HCT116 (cell line): ENCODE results near the gene SAE1. TPM values are rescaled to one million over a fixed set of nuclear protein-coding genes. Genes with fewer than 3 reads are reported as not detected.

Experiments
- ATAC-seq: fragments of 200-7000 bp; cut with Tn5 transposase; 2 replicates; pipeline ENCODE4 v1.9.1; 2020; ENCODE audit warnings: mild to moderate bottlenecking, moderate library complexity
- BruUV-seq: library from RNA; stranded (reverse); fragments of 400-500 nt; replicated peaks from 2 replicates; lab custom pipeline; 2021; lab: Mats Ljungman, UMichigan
- CTCF ChIA-PET: fragments of 300-600 bp; sonication (Branson Sonifier 250); formaldehyde crosslinking; loops from one replicate; lab custom pipeline; 2021; ENCODE audit warnings: antibody characterized with exemption; lab: Charles Lee
- POLR2A ChIA-PET: fragments of 300-600, 350-600 bp; sonication (Branson Sonifier 250); formaldehyde crosslinking; loops from one replicate; lab custom pipeline; 2021; ENCODE audit warnings: antibody characterized with exemption; lab: Charles Lee
- RAD21 ChIA-PET, 2 experiments: fragments of 300-600 bp; sonication (Branson Sonifier 250); formaldehyde crosslinking; loops; one replicate each; lab custom pipeline; 2023; ENCODE audit warnings: low total read pairs in 2 of 2; ENCODE audit not compliant: uncharacterized antibody in 2 of 2, unreplicated experiment in 2 of 2, low non-redundant PET in 1 of 2; lab: Charles Lee
- DNase-seq: peaks from one replicate; pipeline ENCODE4 v3.0.0-alpha.2; 2010; ENCODE audit warnings: low read depth, low spot score
- H2AFZ ChIP-seq: fragments of 200-600 bp; shearing (Covaris generic), sonication (generic); 2 replicates; pipeline ENCODE4 v1.6.1; 2017; ENCODE audit warnings: low read depth, mixed run types, mixed read lengths, antibody characterized with exemption, low read length; ENCODE audit not compliant: poor library complexity, severe bottlenecking
- H3K27ac ChIP-seq: 2 replicates; pipeline ENCODE4 v1.5.1; 2012; ENCODE audit warnings: low read depth, low read length
- H3K27me3 ChIP-seq: fragments of 200-600 bp; sonication (generic); 2 replicates; pipeline ENCODE4 v1.6.1; 2016; ENCODE audit warnings: mixed run types, low read length, mixed read lengths; ENCODE audit not compliant: insufficient read depth
- H3K36me3 ChIP-seq, 2 experiments: fragments of 200-500 bp in 1 of 2; fragments of 200-600 bp in 1 of 2; sonication (Bioruptor generic) in 1 of 2; sonication (generic) in 1 of 2; 2 replicates each; pipeline versions ENCODE4 v1.5.1 to v1.6.1; 2014 to 2016; ENCODE audit warnings: low read length in 2 of 2, inconsistent platforms in 1 of 2, mixed read lengths in 1 of 2, mixed run types in 1 of 2; ENCODE audit not compliant: insufficient read depth in 2 of 2, control insufficient read depth in 1 of 2
- H3K4me1 ChIP-seq, 2 experiments: fragments of 200-600 bp in 1 of 2; sonication (generic) in 1 of 2; 2 replicates each; pipeline versions ENCODE4 v1.5.1 to v1.6.1; 2012 to 2017; ENCODE audit warnings: low read length in 2 of 2, inconsistent platforms in 1 of 2, mild to moderate bottlenecking in 1 of 2, mixed read lengths in 1 of 2, mixed run types in 1 of 2, moderate library complexity in 1 of 2; ENCODE audit not compliant: insufficient read depth in 2 of 2, control insufficient read depth in 1 of 2
- H3K4me2 ChIP-seq: fragments of 200-600 bp; sonication (generic); 2 replicates; pipeline ENCODE4 v1.6.1; 2017; ENCODE audit warnings: mixed run types, low read length, mixed read lengths
- H3K4me3 ChIP-seq, 2 experiments: fragments of 200-600 bp in 1 of 2; sonication (generic) in 1 of 2; replicated peaks in 1 of 2; 2 replicates each; pipeline ENCODE4 v1.5.1; 2011 to 2016; ENCODE audit warnings: low read length in 2 of 2, control low read depth in 1 of 2, low read depth in 1 of 2, mild to moderate bottlenecking in 1 of 2, mixed read lengths in 1 of 2, mixed run types in 1 of 2
- H3K79me2 ChIP-seq: fragments of 200-600 bp; sonication (generic); 2 replicates; pipeline ENCODE4 v1.6.1; 2017; ENCODE audit warnings: mild to moderate bottlenecking, mixed run types, low read length, moderate library complexity, mixed read lengths; ENCODE audit not compliant: insufficient read depth
- H3K9ac ChIP-seq: fragments of 200-600 bp; sonication (generic); 2 replicates; pipeline ENCODE4 v1.6.1; 2016; ENCODE audit warnings: low read length, mixed read lengths
- H3K9me2 ChIP-seq: fragments of 200-600 bp; sonication (generic), shearing (Covaris generic); 2 replicates; pipeline ENCODE4 v1.6.1; 2017; ENCODE audit warnings: mixed run types, mild to moderate bottlenecking, moderate library complexity; ENCODE audit not compliant: insufficient read depth
- H3K9me3 ChIP-seq, 2 experiments: fragments of 200-500 bp in 1 of 2; fragments of 200-600 bp in 1 of 2; sonication (Bioruptor generic) in 1 of 2; sonication (generic) in 1 of 2; 2 replicates each; pipeline ENCODE4 v1.6.1; 2014 to 2017; ENCODE audit warnings: low read length in 2 of 2, mixed read lengths in 2 of 2, inconsistent platforms in 1 of 2, low read depth in 1 of 2, mild to moderate bottlenecking in 1 of 2, mixed run types in 1 of 2, moderate library complexity in 1 of 2; ENCODE audit not compliant: control insufficient read depth in 1 of 2, insufficient read depth in 1 of 2
- H4K20me1 ChIP-seq: fragments of 200-600 bp; sonication (generic), shearing (Covaris generic); 2 replicates; pipeline ENCODE4 v1.6.1; 2017; ENCODE audit warnings: mixed run types, mild to moderate bottlenecking, moderate library complexity; ENCODE audit not compliant: insufficient read depth
- EZH2phosphoT487 ChIP-seq: fragments of 200-600 bp; IDR thresholded peaks from 2 replicates; pipeline ENCODE4 v1.6.1; 2018; ENCODE audit warnings: antibody characterized with exemption, borderline replicate concordance
- POLR2A ChIP-seq: IDR thresholded peaks from 2 replicates; pipeline ENCODE4 v1.7.0; 2011; ENCODE audit warnings: borderline replicate concordance; ENCODE audit not compliant: insufficient read depth, insufficient read length; ENCODE audit errors: extremely low read depth
- POLR2AphosphoS5 ChIP-seq: IDR thresholded peaks from 2 replicates; pipeline ENCODE4 v1.6.1; 2011; ENCODE audit warnings: mild to moderate bottlenecking, low read depth, low read length, moderate library complexity
- intact Hi-C: fragments of 100-400 bp; cut with micrococcal nuclease; formaldehyde crosslinking; loops from 2 replicates; pipeline ENCODE4 v1.10.0; 2022
- total RNA-seq: library from RNA; stranded (reverse); gene quantifications from one replicate; pipeline ENCODE4 v1.2.1, GENCODE V29; 2021; ENCODE audit not compliant: unreplicated experiment
- TF ChIP-seq, protein P1 (sequence below): IDR thresholded peaks from 2 replicates; pipeline ENCODE4 v1.6.1; 2012; ENCODE audit warnings: low read depth

SAE1 gene
- total RNA-seq, 1 experiment from 2014 or later: 213 TPM

DNA sequence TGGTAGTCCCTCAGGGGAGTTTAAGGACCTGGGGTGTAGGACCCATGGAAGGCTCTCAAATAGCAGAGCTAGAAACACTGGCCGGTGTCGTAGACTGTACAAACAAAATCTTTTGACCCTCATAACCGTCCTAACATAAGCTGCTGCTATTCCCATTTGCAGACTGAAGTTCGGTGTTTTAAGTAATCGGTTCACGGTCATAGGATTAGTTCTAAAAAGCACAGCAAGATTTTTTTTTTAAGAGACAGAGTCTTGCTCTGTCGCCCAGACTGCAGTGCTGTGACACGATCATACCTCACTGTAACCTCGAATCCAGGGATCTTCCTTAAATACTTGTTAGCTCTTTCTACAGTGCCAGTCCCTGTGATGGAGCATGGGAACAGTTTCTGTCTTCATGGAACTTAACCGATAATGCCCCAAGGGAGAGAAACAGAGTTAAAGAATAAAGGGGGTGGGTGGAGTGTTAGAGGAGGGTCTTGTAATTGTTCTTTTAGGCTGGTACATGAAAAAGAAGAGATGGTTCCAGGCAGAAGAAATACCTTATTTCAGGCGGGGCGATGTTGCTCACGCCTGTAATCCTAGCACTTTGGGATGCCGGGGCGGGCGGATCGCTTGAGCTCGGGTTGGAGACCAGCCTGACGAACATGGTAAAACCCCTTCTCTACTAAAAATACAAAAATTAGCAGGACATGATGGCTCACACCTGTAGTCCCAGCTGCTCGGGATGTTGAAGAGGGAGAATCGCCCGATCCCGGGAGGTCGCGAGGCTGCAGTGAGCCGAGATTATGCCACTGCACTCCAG lies 16.6 kb upstream of the SAE1 start:
- H3K9me3 ChIP-seq: no peaks in the 10 kb centered on the region
- peaks cover 27% of the 10 kb centered on the region for H3K79me2 ChIP-seq
- ChIA-PET RAD21 (interaction anchor here (0.8 to 1.2 kb wide), 3 partner anchors 33 to 130 kb away, joined by 3 read pairs; no protein-coding TSS in a partner anchor), POLR2A (interaction anchor here (0.8 to 2.6 kb wide), 15 partner anchors 9 to 273 kb away, joined by 3 to 27 read pairs (median 8); partner anchors contain the start of genes INAFM1 and SAE1), CTCF (interaction anchor here (0.9 to 1.6 kb wide), 6 partner anchors 9 to 235 kb away, joined by 3 to 9 read pairs (median 6); no protein-coding TSS in a partner anchor)
- H3K9me2 ChIP-seq: no peaks in the 10 kb centered on the region
- H3K27ac ChIP-seq: peak overlapping the region; percentile 100
- TF ChIP-seq POLR2AphosphoS5 (peak; percentile 58), POLR2A (no peak), EZH2phosphoT487 (no peak)
- TF ChIP-seq, protein P1, sequence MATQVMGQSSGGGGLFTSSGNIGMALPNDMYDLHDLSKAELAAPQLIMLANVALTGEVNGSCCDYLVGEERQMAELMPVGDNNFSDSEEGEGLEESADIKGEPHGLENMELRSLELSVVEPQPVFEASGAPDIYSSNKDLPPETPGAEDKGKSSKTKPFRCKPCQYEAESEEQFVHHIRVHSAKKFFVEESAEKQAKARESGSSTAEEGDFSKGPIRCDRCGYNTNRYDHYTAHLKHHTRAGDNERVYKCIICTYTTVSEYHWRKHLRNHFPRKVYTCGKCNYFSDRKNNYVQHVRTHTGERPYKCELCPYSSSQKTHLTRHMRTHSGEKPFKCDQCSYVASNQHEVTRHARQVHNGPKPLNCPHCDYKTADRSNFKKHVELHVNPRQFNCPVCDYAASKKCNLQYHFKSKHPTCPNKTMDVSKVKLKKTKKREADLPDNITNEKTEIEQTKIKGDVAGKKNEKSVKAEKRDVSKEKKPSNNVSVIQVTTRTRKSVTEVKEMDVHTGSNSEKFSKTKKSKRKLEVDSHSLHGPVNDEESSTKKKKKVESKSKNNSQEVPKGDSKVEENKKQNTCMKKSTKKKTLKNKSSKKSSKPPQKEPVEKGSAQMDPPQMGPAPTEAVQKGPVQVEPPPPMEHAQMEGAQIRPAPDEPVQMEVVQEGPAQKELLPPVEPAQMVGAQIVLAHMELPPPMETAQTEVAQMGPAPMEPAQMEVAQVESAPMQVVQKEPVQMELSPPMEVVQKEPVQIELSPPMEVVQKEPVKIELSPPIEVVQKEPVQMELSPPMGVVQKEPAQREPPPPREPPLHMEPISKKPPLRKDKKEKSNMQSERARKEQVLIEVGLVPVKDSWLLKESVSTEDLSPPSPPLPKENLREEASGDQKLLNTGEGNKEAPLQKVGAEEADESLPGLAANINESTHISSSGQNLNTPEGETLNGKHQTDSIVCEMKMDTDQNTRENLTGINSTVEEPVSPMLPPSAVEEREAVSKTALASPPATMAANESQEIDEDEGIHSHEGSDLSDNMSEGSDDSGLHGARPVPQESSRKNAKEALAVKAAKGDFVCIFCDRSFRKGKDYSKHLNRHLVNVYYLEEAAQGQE: no peak
- peak overlapping the region; percentile 87 to 94 for H3K4me3 ChIP-seq
- peaks cover 15 to 32% of the 10 kb centered on the region in 2 experiments for H3K4me1 ChIP-seq
- intact Hi-C loops: no loop called here
- BruUV-seq: TSS peak; percentile 97
- peak overlapping the region; percentile 100 for H3K9ac ChIP-seq
- H3K36me3 ChIP-seq: peaks cover 2 to 12% of the 10 kb centered on the region in 2 experiments; a peak in 1 of 4 replicates
- H3K4me2 ChIP-seq: peak overlapping the region; percentile 81
- DNase-seq (no peak), ATAC-seq (no peak)
- no peak overlapping the region for H2AFZ ChIP-seq
- no peaks in the 10 kb centered on the region for H4K20me1 ChIP-seq
- no peaks in the 10 kb centered on the region for H3K27me3 ChIP-seq
